A673 (cell line): ENCODE data around the gene DNAH7. TPM values are rescaled to one million over a fixed set of nuclear protein-coding genes. Genes with fewer than 3 reads are reported as not detected.

Experiments used
- BruUV-seq: library from RNA; stranded (reverse); fragments of 400-500 nt; replicated peaks from 2 replicates; lab custom pipeline; 2021; lab: Mats Ljungman, UMichigan
- CTCF ChIA-PET: fragments of 300-600 bp; sonication (Branson Sonifier 250); formaldehyde crosslinking; loops from one replicate; lab custom pipeline; 2022; ENCODE audit warnings: antibody characterized with exemption; lab: Charles Lee
- POLR2A ChIA-PET: fragments of 300-600 bp; sonication (Branson Sonifier 250); formaldehyde crosslinking; loops from one replicate; lab custom pipeline; 2022; ENCODE audit warnings: antibody characterized with exemption; ENCODE audit not compliant: low non-redundant PET; lab: Charles Lee
- DNase-seq: peaks from one replicate; pipeline ENCODE4 v3.0.0-alpha.2; 2015; ENCODE audit warnings: low spot score
- H3K27ac ChIP-seq: fragments of 200-600 bp; sonication (generic); 2 replicates; pipeline ENCODE4 v1.5.1; 2016; ENCODE audit warnings: mixed run types, low read depth, mild to moderate bottlenecking, mixed read lengths, antibody characterized with exemption, low read length; ENCODE audit not compliant: poor library complexity, severe bottlenecking
- H3K27me3 ChIP-seq: fragments of 200-600 bp; sonication (generic); replicated peaks from 2 replicates; pipeline ENCODE4 v1.6.1; 2017; ENCODE audit warnings: mixed run types, low read depth, mild to moderate bottlenecking, mixed read lengths, antibody characterized with exemption, low read length; ENCODE audit not compliant: insufficient read depth, poor library complexity
- H3K36me3 ChIP-seq: fragments of 200-600 bp; sonication (generic); 2 replicates; pipeline ENCODE4 v1.6.1; 2016; ENCODE audit warnings: mixed run types, mild to moderate bottlenecking, mixed read lengths, antibody characterized with exemption, low read length; ENCODE audit not compliant: insufficient read depth, poor library complexity, severe bottlenecking
- H3K4me1 ChIP-seq: fragments of 200-600 bp; sonication (generic); 2 replicates; pipeline ENCODE4 v1.6.1; 2017; ENCODE audit warnings: mixed run types, mild to moderate bottlenecking, mixed read lengths, antibody characterized with exemption, low read length; ENCODE audit not compliant: insufficient read depth, poor library complexity, severe bottlenecking
- H3K4me3 ChIP-seq: fragments of 200-600 bp; sonication (generic); 2 replicates; pipeline ENCODE4 v1.5.1; 2016; ENCODE audit warnings: low read depth, mixed run types, mild to moderate bottlenecking, mixed read lengths, low read length; ENCODE audit not compliant: poor library complexity, severe bottlenecking
- H3K9me3 ChIP-seq: fragments of 200-600 bp; sonication (generic); 2 replicates; pipeline ENCODE4 v1.6.1; 2016; ENCODE audit warnings: mixed run types, low read depth, mild to moderate bottlenecking, mixed read lengths, antibody characterized with exemption, low read length; ENCODE audit not compliant: poor library complexity, severe bottlenecking
- CTCF ChIP-seq: fragments of 300-800, 200-600 bp; sonication (generic); conservative IDR thresholded peaks from 2 replicates; pipeline ENCODE4 v1.5.1; 2017; ENCODE audit warnings: low read depth, mild to moderate bottlenecking, antibody characterized with exemption, low read length, moderate library complexity, mixed read lengths
- EZH2 ChIP-seq: fragments of 200-600 bp; sonication (generic); IDR thresholded peaks from 2 replicates; pipeline ENCODE4 v1.6.1; 2017; ENCODE audit warnings: borderline replicate concordance, low read depth, mild to moderate bottlenecking, mixed read lengths, antibody characterized with exemption, low read length; ENCODE audit not compliant: poor library complexity, severe bottlenecking
- intact Hi-C: fragments of 100-400 bp; cut with micrococcal nuclease; formaldehyde crosslinking; loops from one replicate; pipeline ENCODE4 v1.10.0; 2022; ENCODE audit not compliant: unreplicated experiment
- total RNA-seq: library from RNA; stranded (reverse); gene quantifications from 2 replicates; pipeline ENCODE4 v1.2.3, GENCODE V29; 2021

Gene DNAH7
- total RNA-seq, 1 experiment from 2014 or later, result 0.95 TPM

GRCh38 chr2:196113061-196113974 is 44.7 kb upstream of the DNAH7 start:
- Histone ChIP-seq H3K4me3 (no peak overlapping the region), H3K27ac (no peak overlapping the region), H3K27me3 (no peaks in the 10 kb centered on the region), H3K9me3 (no peaks in the 10 kb centered on the region), H3K36me3 (no peaks in the 10 kb centered on the region), H3K4me1 (no peaks in the 10 kb centered on the region)
- no TSS peak for BruUV-seq
- ChIA-PET CTCF (no interaction called here), POLR2A (no interaction called here)
- intact Hi-C loops, result no loop called here
- TF ChIP-seq CTCF (no peak), EZH2 (no peak)
- no peak for DNase-seq

- Histone ChIP-seq H3K36me3 (no peaks in the 10 kb centered on the region), H3K4me3 (no peak overlapping the region), H3K27ac (no peak overlapping the region), H3K27me3 (no peaks in the 10 kb centered on the region), H3K4me1 (no peaks in the 10 kb centered on the region), H3K9me3 (no peaks in the 10 kb centered on the region)
- intact Hi-C loops, result no loop called here
- CTCF ChIA-PET, result no interaction called here
- TF ChIP-seq EZH2, result no peak
- TF ChIP-seq CTCF, result no peak
- DNase-seq, result peak; percentile 68
- POLR2A ChIA-PET, result no interaction called here
- BruUV-seq, result no TSS peak
These were observed 43.9 kb upstream of the DNAH7 start for GRCh38 chr2:196112418-196113034.

GRCh38 chr2:196108604-196109003 is 40.0 kb upstream of the DNAH7 start:
- ChIA-PET CTCF (no interaction called here), POLR2A (no interaction called here)
- no peaks in the 10 kb centered on the region for H3K9me3 ChIP-seq
- no TSS peak for BruUV-seq
- peaks cover 15% of the 10 kb centered on the region for H3K4me1 ChIP-seq
- no peak for TF ChIP-seq EZH2
- no peak for TF ChIP-seq CTCF
- no peak for DNase-seq
- H3K27ac ChIP-seq, result no peak overlapping the region
- no peaks in the 10 kb centered on the region for H3K27me3 ChIP-seq
- no peaks in the 10 kb centered on the region for H3K36me3 ChIP-seq
- H3K4me3 ChIP-seq, result no peak overlapping the region
- intact Hi-C loops, result no loop called here
